ENCODE results near the gene TCFL5. TPM values are rescaled to one million over a fixed set of nuclear protein-coding genes. Genes with fewer than 3 reads are reported as not detected.

The TCFL5 gene
- total RNA-seq, 1 donor from 2014 or later: 1.1 TPM

- intact Hi-C loops (cut with DNase I): no loop called here
- DNase-seq (ENCODE audit: low spot score in 2 of 2): no peak
- Histone ChIP-seq H3K27ac (no peak overlapping the region), H3K27me3 (no peaks in the 10 kb centered on the region), H3K9me3 (no peaks in the 10 kb centered on the region), H3K36me3 (no peaks in the 10 kb centered on the region), H3K4me3 (no peak overlapping the region), H3K4me1 (peaks cover 7 to 11% of the 10 kb centered on the region in 2 donors)
- TF ChIP-seq CTCF (IDR thresholded peaks at IDR 0.05): no peak
These were observed 33.0 kb downstream of the TCFL5 start for GRCh38 chr20:62828511-62829230.

GRCh38 chr20:62828051-62828450 is 33.6 kb downstream of the TCFL5 start:
- TF ChIP-seq CTCF (IDR thresholded peaks at IDR 0.05): no peak
- intact Hi-C loops (cut with DNase I): no loop called here
- no peak for DNase-seq (ENCODE audit: low spot score in 2 of 2)
- peaks cover 7 to 11% of the 10 kb centered on the region in 2 donors for H3K4me1 ChIP-seq
- no peaks in the 10 kb centered on the region for H3K9me3 ChIP-seq
- H3K27ac ChIP-seq: no peak overlapping the region
- no peaks in the 10 kb centered on the region for H3K27me3 ChIP-seq
- no peaks in the 10 kb centered on the region for H3K36me3 ChIP-seq
- H3K4me3 ChIP-seq: no peak overlapping the region

- TF ChIP-seq CTCF (IDR thresholded peaks at IDR 0.05): no peak
- DNase-seq (ENCODE audit: low spot score in 2 of 2): no peak
- Histone ChIP-seq H3K27me3 (no peaks in the 10 kb centered on the region), H3K4me1 (peaks cover 7 to 11% of the 10 kb centered on the region in 2 donors), H3K36me3 (no peaks in the 10 kb centered on the region), H3K4me3 (no peak overlapping the region), H3K9me3 (no peaks in the 10 kb centered on the region), H3K27ac (no peak overlapping the region)
- intact Hi-C loops (cut with DNase I): loop anchor here (2.0 kb wide), 1 partner anchor 33 kb away; the partner anchor contains the start of gene TCFL5
These were observed 34.1 kb downstream of the TCFL5 start for GRCh38 chr20:62827311-62828038.

- no peak for TF ChIP-seq CTCF (IDR thresholded peaks at IDR 0.05)
These were observed 34.8 kb downstream of the TCFL5 start for GRCh38 chr20:62826646-62827310.

GRCh38 chr20:62825986-62826645 is 35.5 kb downstream of the TCFL5 start:
- Histone ChIP-seq H3K4me3 (no peak overlapping the region), H3K27ac (no peak overlapping the region), H3K27me3 (no peaks in the 10 kb centered on the region), H3K4me1 (peaks cover 7 to 11% of the 10 kb centered on the region in 2 donors), H3K9me3 (no peaks in the 10 kb centered on the region), H3K36me3 (no peaks in the 10 kb centered on the region)
- intact Hi-C loops (cut with DNase I): loop anchor here (1.0 to 2.0 kb wide), 2 partner anchors 32 to 35 kb away; partner anchors contain the start of gene TCFL5
- no peak for TF ChIP-seq CTCF (IDR thresholded peaks at IDR 0.05)
- no peak for DNase-seq (ENCODE audit: low spot score in 2 of 2)

More at GRCh38 chr20:62826646-62827310, 34.8 kb downstream of the TCFL5 start:
- no peak overlapping the region for H3K4me3 ChIP-seq
- no peak for DNase-seq (ENCODE audit: low spot score in 2 of 2)
- H3K36me3 ChIP-seq: no peaks in the 10 kb centered on the region
- no peaks in the 10 kb centered on the region for H3K27me3 ChIP-seq
- intact Hi-C loops (cut with DNase I): loop anchor here (2.0 kb wide), 1 partner anchor 34 kb away; the partner anchor contains the start of gene TCFL5
- peaks cover 7 to 11% of the 10 kb centered on the region in 2 donors for H3K4me1 ChIP-seq
- H3K27ac ChIP-seq: no peak overlapping the region
- H3K9me3 ChIP-seq: no peaks in the 10 kb centered on the region
